IMR-90 (cell line): ENCODE data around the gene PLXNA3. TPM values are rescaled to one million over a fixed set of nuclear protein-coding genes. Genes with fewer than 3 reads are reported as not detected.

Source experiments
- ATAC-seq: fragments of 200-7000 bp; cut with Tn5 transposase; 2 replicates; pipeline ENCODE4 v1.9.1; 2020; ENCODE audit warnings: low read depth, mild to moderate bottlenecking, moderate library complexity
- BruUV-seq: library from RNA; stranded (reverse); fragments of 400-500 nt; replicated peaks from 2 replicates; lab custom pipeline; 2021; lab: Mats Ljungman, UMichigan
- CTCF ChIA-PET: fragments of 300-600 bp; formaldehyde crosslinking; extraction: SDS; loops from one replicate; lab custom pipeline; 2021; ENCODE audit warnings: antibody characterized with exemption; lab: Yijun Ruan, JAX
- POLR2A ChIA-PET: fragments of 300-600 bp; sonication (Branson Sonifier 250); formaldehyde crosslinking; loops from one replicate; lab custom pipeline; 2022; ENCODE audit warnings: antibody characterized with exemption; ENCODE audit not compliant: unreplicated experiment; lab: Charles Lee
- DNase-seq: peaks from one replicate; pipeline ENCODE4 v3.0.0; 2013
- H2AFZ ChIP-seq: replicated peaks from 2 replicates; pipeline ENCODE3; 2013; ENCODE audit warnings: low read length, mild to moderate bottlenecking; ENCODE audit not compliant: poor library complexity
- H2AK5ac ChIP-seq: 2 replicates; pipeline ENCODE4 v1.6.1; 2013; ENCODE audit warnings: low read depth, low read length, inconsistent platforms
- H2AK9ac ChIP-seq: replicated peaks from 2 replicates; pipeline ENCODE3; 2013; ENCODE audit warnings: mild to moderate bottlenecking, low read depth, low read length, moderate library complexity; ENCODE audit not compliant: poor library complexity
- H2BK120ac ChIP-seq: 2 replicates; pipeline ENCODE4 v1.6.1; 2013; ENCODE audit warnings: low read depth, low read length, inconsistent platforms
- H2BK15ac ChIP-seq: 3 replicates; pipeline ENCODE4 v1.6.1; 2013; ENCODE audit warnings: low read depth, low read length, inconsistent platforms
- H2BK20ac ChIP-seq: 2 replicates; pipeline ENCODE4 v1.6.1; 2013; ENCODE audit warnings: low read depth, mild to moderate bottlenecking, inconsistent platforms, low read length, moderate library complexity
- H2BK5ac ChIP-seq: 2 replicates; pipeline ENCODE4 v1.6.1; 2013; ENCODE audit warnings: mild to moderate bottlenecking, low read depth, low read length, inconsistent platforms; ENCODE audit not compliant: poor library complexity, severe bottlenecking
- H3K14ac ChIP-seq: replicated peaks from 2 replicates; pipeline ENCODE4 v1.6.1; 2013; ENCODE audit warnings: low read depth, low read length, inconsistent platforms
- H3K18ac ChIP-seq: 2 replicates; pipeline ENCODE4 v1.6.1; 2013; ENCODE audit warnings: low read depth, low read length, control low read depth
- H3K23ac ChIP-seq: 2 replicates; pipeline ENCODE4 v1.6.1; 2013; ENCODE audit warnings: low read depth, low read length, inconsistent platforms
- H3K27ac ChIP-seq: 2 replicates; pipeline ENCODE4 v1.5.1; 2013; ENCODE audit warnings: mild to moderate bottlenecking, control low read depth, low read length; ENCODE audit not compliant: insufficient read depth
- H3K27me3 ChIP-seq: 2 replicates; pipeline ENCODE4 v1.6.1; 2013; ENCODE audit warnings: low read length; ENCODE audit not compliant: control insufficient read depth, insufficient read depth
- H3K36me3 ChIP-seq: 2 replicates; pipeline ENCODE4 v1.6.1; 2013; ENCODE audit warnings: low read length, mixed read lengths; ENCODE audit not compliant: control insufficient read depth, insufficient read depth
- H3K4ac ChIP-seq: 2 replicates; pipeline ENCODE4 v1.6.1; 2013; ENCODE audit warnings: low read depth, low read length, inconsistent platforms
- H3K4me1 ChIP-seq: 2 replicates; pipeline ENCODE4 v1.6.1; 2013; ENCODE audit warnings: low read length, mixed read lengths; ENCODE audit not compliant: control insufficient read depth, insufficient read depth
- H3K4me2 ChIP-seq: 2 replicates; pipeline ENCODE4 v1.6.1; 2013; ENCODE audit warnings: low read depth, mild to moderate bottlenecking, control low read depth, low read length, moderate library complexity
- H3K4me3 ChIP-seq: 2 replicates; pipeline ENCODE4 v1.5.1; 2013; ENCODE audit warnings: low read depth, mild to moderate bottlenecking, control low read depth, low read length, moderate library complexity; ENCODE audit not compliant: insufficient read depth
- H3K56ac ChIP-seq: 2 replicates; pipeline ENCODE4 v1.6.1; 2013; ENCODE audit warnings: low read length, inconsistent platforms; ENCODE audit not compliant: insufficient read depth; ENCODE audit errors: extremely low read depth
- H3K79me1 ChIP-seq, 2 experiments: 2 replicates each; pipeline ENCODE4 v1.6.1; 2013; ENCODE audit warnings: low read length in 2 of 2, inconsistent platforms in 1 of 2, low read depth in 1 of 2
- H3K9ac ChIP-seq: 2 replicates; pipeline ENCODE4 v1.6.1; 2013; ENCODE audit warnings: low read depth, low read length, control low read depth
- H3K9me1 ChIP-seq: 2 replicates; pipeline ENCODE4 v1.6.1; 2013; ENCODE audit warnings: low read length, inconsistent platforms; ENCODE audit not compliant: insufficient read depth
- H3K9me3 ChIP-seq: 2 replicates; pipeline ENCODE4 v1.6.1; 2013; ENCODE audit warnings: low read length; ENCODE audit not compliant: control insufficient read depth, insufficient read depth
- H4K20me1 ChIP-seq: 2 replicates; pipeline ENCODE4 v1.6.1; 2013; ENCODE audit warnings: low read length, inconsistent platforms; ENCODE audit not compliant: insufficient read depth
- H4K5ac ChIP-seq: 2 replicates; pipeline ENCODE4 v1.6.1; 2013; ENCODE audit warnings: mild to moderate bottlenecking, low read depth, low read length, control low read depth
- H4K8ac ChIP-seq, 2 experiments: 2 replicates each; pipeline ENCODE4 v1.6.1; 2013; ENCODE audit warnings: low read depth in 2 of 2, low read length in 2 of 2, control low read depth in 1 of 2, inconsistent platforms in 1 of 2
- H4K91ac ChIP-seq: 2 replicates; pipeline ENCODE4 v1.6.1; 2013; ENCODE audit warnings: low read depth, low read length, inconsistent platforms; ENCODE audit not compliant: insufficient read depth
- MXI1 ChIP-seq: IDR thresholded peaks from 2 replicates; pipeline ENCODE4 v1.6.1; 2012; ENCODE audit warnings: low read depth, mild to moderate bottlenecking, low read length, moderate library complexity, borderline replicate concordance
- POLR2A ChIP-seq: IDR thresholded peaks from 2 replicates; pipeline ENCODE4 v1.6.1; 2012; ENCODE audit warnings: mild to moderate bottlenecking, low read depth, low read length
- WGBS, 2 experiments: methylation state at CpG; one replicate each; pipeline versions ENCODE4 v1.1.5 to v1.1.7; 2013; ENCODE audit warnings: missing lambda C conversion rate in 2 of 2; ENCODE audit not compliant: insufficient read length in 1 of 2; ENCODE audit errors: extremely low coverage in 2 of 2; 5-methylcytosine and 5-hydroxymethylcytosine counted together
- dilution Hi-C: fragments of 300-500 bp; cut with HindIII; formaldehyde crosslinking; loops from one replicate; pipeline ENCODE4 v1.14.3; 2018; ENCODE audit warnings: low sequenced_read_pairs; ENCODE audit not compliant: unreplicated experiment
- in situ Hi-C: fragments of 300-500 bp; cut with MboI; formaldehyde crosslinking; loops from 3 replicates; pipeline ENCODE4 v1.14.3; 2019; ENCODE audit warnings: low sequenced_read_pairs, inconsistent platforms, mixed read lengths
- intact Hi-C: fragments of 100-400 bp; cut with micrococcal nuclease; formaldehyde crosslinking; loops from 2 replicates; pipeline ENCODE4 v1.10.0; 2022
- polyA plus RNA-seq, 3 experiments: library from polyadenylated mRNA; depleted of rRNA; stranded (reverse); fragments of >200 nt; gene quantifications; 2 replicates each; pipeline ENCODE4 v1.2.3, GENCODE V29; 2012; ENCODE audit warnings: low replicate concordance in 1 of 3
- total RNA-seq: library from RNA; depleted of rRNA; stranded (reverse); fragments of >200 nt; gene quantifications from 2 replicates; pipeline ENCODE4 v1.2.3, GENCODE V29; 2012
- TF ChIP-seq, protein P1 (sequence below): conservative IDR thresholded peaks from 2 replicates; pipeline ENCODE4 v1.5.1; 2012; ENCODE audit warnings: mild to moderate bottlenecking, low read depth, low read length, improper control_type of control experiment

Gene PLXNA3
- total and polyA plus RNA-seq, 2 of the 4 experiments (the other 2 are of a cell fraction) = 4.3 to 111 TPM

DNA sequence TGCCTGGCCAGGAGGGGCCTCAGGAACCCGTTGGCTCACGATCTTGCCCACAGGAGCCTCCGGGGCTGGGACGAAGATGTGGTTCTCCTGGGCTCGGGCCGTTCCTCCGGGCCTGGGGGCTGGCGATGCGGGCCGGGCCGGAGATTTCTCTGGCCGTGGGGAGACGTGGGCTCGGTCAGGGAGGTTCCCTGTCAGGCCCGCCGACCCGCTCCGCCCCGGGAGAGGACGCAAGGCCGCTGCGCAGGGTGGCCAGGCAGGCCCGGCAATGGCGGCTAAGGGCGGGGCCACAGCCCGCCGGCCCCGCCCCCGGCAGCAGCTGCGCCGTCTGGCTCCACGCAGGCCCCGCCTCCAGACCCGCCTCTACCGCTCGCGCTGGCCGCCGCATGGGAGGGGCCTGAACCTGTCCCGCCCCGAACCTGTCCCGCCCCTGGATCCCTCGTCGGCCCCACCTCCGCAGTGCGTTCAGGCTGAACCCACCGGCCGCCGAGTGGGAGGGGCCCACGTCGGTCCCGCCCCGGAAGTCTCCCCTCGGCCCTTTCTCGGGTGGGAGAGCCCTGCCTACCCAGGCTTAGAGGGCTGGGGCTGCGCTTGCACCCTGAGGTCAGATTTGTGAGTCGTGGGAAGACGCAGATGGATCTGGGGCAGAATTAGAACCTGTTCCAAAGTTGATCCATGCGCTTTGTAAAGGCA, 58.0 kb downstream of the PLXNA3 start, which contains the start of gene FAM3A:
FAM3A (minus strand) TSS at position 267 of the 690 bp plus-strand sequence. CDS start 460 bp downstream, outside the sequence.
- Histone ChIP-seq H2BK120ac (no peak within 1 kb of the TSS), H3K9me1 (peaks cover 3% of the 10 kb centered on the region), H3K9ac (peak within 1 kb of the TSS; percentile 79), H2AK9ac (peak within 1 kb of the TSS; percentile 90), H3K27ac (peak within 1 kb of the TSS; percentile 91), H4K20me1 (no peaks in the 10 kb centered on the region), H4K5ac (peak within 1 kb of the TSS; percentile 27), H2AFZ (peak within 1 kb of the TSS; percentile 85), H3K4me1 (peaks cover 8% of the 10 kb centered on the region; the same call in 1 of the 2 replicates), H3K4me3 (peak within 1 kb of the TSS; percentile 87), H3K56ac (peak within 1 kb of the TSS; percentile 71; the same call in 1 of the 2 replicates), H3K79me1 (peaks cover 8 to 12% of the 10 kb centered on the region in 2 experiments; a peak in 2 of 4 replicates), H4K8ac (peak within 1 kb of the TSS; percentile 40 to 83; a peak in 3 of 4 replicates), H2BK15ac (no peak within 1 kb of the TSS), H3K27me3 (no peaks in the 10 kb centered on the region), H3K9me3 (no peaks in the 10 kb centered on the region), H3K36me3 (no peaks in the 10 kb centered on the region; the same call in 1 of the 2 replicates), H2BK5ac (peak within 1 kb of the TSS; percentile 80), H2BK20ac (no peak within 1 kb of the TSS), H3K18ac (peak within 1 kb of the TSS; percentile 45), H2AK5ac (peak within 1 kb of the TSS; percentile 81), H3K14ac (peak within 1 kb of the TSS; percentile 68), H3K4me2 (peak within 1 kb of the TSS; percentile 94), H3K4ac (peak within 1 kb of the TSS; percentile 62), H3K23ac (peak within 1 kb of the TSS; percentile 78), H4K91ac (peak within 1 kb of the TSS; percentile 73)
- BruUV-seq = no TSS peak
- WGBS, 2 experiments = 39% methylated on average over 20 of the region's 59 CpGs; no CpG with 5 or more reads in 1 of the 2 experiments
- DNase-seq (peak; percentile 85), ATAC-seq (peak; percentile 96)
- dilution Hi-C loops (no loop called here), intact Hi-C loops (loop anchor here (2.0 kb wide), 2 partner anchors 25 to 31 kb away; partner anchors contain the start of genes G6PD, IKBKG and SLC10A3), in situ Hi-C loops (no loop called here)
- CTCF ChIA-PET = no interaction called here
- TF ChIP-seq, protein P1, sequence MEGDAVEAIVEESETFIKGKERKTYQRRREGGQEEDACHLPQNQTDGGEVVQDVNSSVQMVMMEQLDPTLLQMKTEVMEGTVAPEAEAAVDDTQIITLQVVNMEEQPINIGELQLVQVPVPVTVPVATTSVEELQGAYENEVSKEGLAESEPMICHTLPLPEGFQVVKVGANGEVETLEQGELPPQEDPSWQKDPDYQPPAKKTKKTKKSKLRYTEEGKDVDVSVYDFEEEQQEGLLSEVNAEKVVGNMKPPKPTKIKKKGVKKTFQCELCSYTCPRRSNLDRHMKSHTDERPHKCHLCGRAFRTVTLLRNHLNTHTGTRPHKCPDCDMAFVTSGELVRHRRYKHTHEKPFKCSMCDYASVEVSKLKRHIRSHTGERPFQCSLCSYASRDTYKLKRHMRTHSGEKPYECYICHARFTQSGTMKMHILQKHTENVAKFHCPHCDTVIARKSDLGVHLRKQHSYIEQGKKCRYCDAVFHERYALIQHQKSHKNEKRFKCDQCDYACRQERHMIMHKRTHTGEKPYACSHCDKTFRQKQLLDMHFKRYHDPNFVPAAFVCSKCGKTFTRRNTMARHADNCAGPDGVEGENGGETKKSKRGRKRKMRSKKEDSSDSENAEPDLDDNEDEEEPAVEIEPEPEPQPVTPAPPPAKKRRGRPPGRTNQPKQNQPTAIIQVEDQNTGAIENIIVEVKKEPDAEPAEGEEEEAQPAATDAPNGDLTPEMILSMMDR = no peak
- TF ChIP-seq POLR2A (peak; percentile 71; the same call in 1 of the 2 replicates), MXI1 (0 out of 2 replicates have a peak, but pooled peaks have one; percentile 5)
- POLR2A ChIA-PET = interaction anchor here (0.7 kb wide), 1 partner anchor 19 kb away, joined by 3 read pairs; no protein-coding TSS in a partner anchor
